HL-60 (cell line): ENCODE measurements around the gene HNRNPLL.

ENCODE experiments used
- CTCF ChIP-seq: IDR thresholded peaks from one replicate; pipeline ENCODE4 v1.5.1; 2011; ENCODE audit warnings: low read length, control low read depth, inconsistent platforms; ENCODE audit not compliant: insufficient read depth
- GABPA ChIP-seq: IDR thresholded peaks from 2 replicates; pipeline ENCODE4 v1.6.1; 2012; ENCODE audit warnings: low read depth
- POLR2AphosphoS5 ChIP-seq: IDR thresholded peaks from 2 replicates; pipeline ENCODE4 v1.6.1; 2012; ENCODE audit warnings: low read depth
- REST ChIP-seq: IDR thresholded peaks from 2 replicates; pipeline ENCODE4 v1.6.1; 2012; ENCODE audit warnings: low read depth; ENCODE audit not compliant: insufficient replicate concordance

- TF ChIP-seq CTCF (no peak), REST (no peak), GABPA (no peak), POLR2AphosphoS5 (no peak)
Measured at GRCh38 chr2:38533180-38533579, 69.5 kb downstream of the HNRNPLL start.
